ENCODE measurements around the gene FAM78B. TPM values are rescaled to one million over a fixed set of nuclear protein-coding genes. Genes with fewer than 3 reads are reported as not detected.

The FAM78B gene
- total RNA-seq, 2 experiments from 2014 or later: 0.11 TPM; not detected in 1

DNA sequence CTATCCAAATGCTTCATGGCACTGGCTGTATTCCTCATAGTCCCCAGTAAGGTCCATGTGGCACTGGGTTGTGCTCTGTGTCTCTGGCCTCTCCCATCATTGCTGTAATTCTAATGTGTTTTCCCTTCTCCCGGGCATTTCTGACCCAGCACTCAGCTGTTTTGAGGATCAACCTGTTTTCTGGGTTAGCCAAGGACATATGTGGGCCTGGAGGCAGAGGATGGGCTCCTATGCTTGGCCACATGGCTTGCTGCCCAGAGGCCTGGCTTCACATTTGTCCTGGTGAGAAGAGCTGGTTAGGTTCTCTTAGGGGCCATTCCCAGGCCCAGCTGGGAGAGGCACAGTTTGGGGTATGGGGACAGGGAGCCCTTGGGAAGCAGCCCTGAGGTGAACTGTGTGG, 103.1 kb downstream of the FAM78B start:
- intact Hi-C loops (cut with DNase I, micrococcal nuclease): no loop called here
- no peaks in the 10 kb centered on the region for H3K36me3 ChIP-seq (ENCODE audit: insufficient read depth, low read length)
- no peak overlapping the region for H3K4me3 Mint-ChIP-seq

DNA sequence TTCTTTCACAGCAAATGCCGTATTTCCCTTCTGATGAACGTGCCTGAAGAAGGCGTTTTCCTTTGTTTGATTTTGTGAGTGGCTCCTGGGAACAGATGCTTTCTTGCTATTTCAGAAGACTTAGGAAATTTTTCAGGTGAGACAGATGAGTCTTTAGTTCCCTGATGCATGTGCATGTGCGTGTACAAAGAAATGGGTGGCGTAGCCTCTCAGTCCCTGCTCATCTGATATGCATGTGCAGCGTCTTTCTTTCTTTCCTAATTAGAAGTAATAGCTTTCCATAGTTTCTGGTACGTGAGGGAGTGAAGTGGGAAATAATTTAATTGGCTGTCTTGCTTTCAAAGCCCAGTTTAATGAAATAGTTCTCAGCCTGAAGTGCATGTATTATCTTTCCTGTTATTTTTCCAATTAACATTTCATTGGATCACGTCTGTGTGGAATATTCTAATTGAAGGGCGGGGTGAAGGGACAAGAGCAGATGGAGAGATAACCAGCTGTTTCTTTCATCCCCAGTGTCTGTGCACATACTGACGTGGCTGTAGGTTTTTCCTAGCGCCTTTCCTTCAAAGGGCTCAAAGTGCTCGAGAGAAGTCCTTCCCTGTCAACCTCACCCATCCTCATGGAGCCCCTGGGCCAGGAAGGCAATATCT, 104.3 kb downstream of the FAM78B start:
- no peak overlapping the region for H3K27ac Mint-ChIP-seq

More for the DNA sequence above, 103.1 kb downstream of the FAM78B start:
- POLR2A ChIA-PET: no interaction called here
- TF ChIP-seq, protein P1, sequence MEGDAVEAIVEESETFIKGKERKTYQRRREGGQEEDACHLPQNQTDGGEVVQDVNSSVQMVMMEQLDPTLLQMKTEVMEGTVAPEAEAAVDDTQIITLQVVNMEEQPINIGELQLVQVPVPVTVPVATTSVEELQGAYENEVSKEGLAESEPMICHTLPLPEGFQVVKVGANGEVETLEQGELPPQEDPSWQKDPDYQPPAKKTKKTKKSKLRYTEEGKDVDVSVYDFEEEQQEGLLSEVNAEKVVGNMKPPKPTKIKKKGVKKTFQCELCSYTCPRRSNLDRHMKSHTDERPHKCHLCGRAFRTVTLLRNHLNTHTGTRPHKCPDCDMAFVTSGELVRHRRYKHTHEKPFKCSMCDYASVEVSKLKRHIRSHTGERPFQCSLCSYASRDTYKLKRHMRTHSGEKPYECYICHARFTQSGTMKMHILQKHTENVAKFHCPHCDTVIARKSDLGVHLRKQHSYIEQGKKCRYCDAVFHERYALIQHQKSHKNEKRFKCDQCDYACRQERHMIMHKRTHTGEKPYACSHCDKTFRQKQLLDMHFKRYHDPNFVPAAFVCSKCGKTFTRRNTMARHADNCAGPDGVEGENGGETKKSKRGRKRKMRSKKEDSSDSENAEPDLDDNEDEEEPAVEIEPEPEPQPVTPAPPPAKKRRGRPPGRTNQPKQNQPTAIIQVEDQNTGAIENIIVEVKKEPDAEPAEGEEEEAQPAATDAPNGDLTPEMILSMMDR (IDR thresholded peaks at IDR 0.05): no peak
- no peak for DNase-seq
- Histone ChIP-seq H3K9me3 (ENCODE audit: control insufficient read depth in 1 of 2, insufficient read depth in 1 of 2, low read length in 2 of 2) (peaks cover 0 to 8% of the 10 kb centered on the region in 2 experiments), H3K4me3 (ENCODE audit: low read length) (no peak overlapping the region), H3K27me3 (ENCODE audit: control insufficient read depth in 1 of 2, insufficient read depth in 2 of 2, low read length in 2 of 2) (no peaks in the 10 kb centered on the region), H3K4me1 (ENCODE audit: insufficient read depth, low read length) (no peaks in the 10 kb centered on the region), H3K27ac (ENCODE audit: low read depth in 1 of 2, low read length in 2 of 2) (no peak overlapping the region)
- CTCF ChIA-PET: no interaction called here
- Mint-ChIP-seq H3K9me3 (no peaks in the 10 kb centered on the region), H3K27ac (no peak overlapping the region), H3K4me1 (ENCODE audit: low read depth) (no peaks in the 10 kb centered on the region), H3K27me3 (peaks cover 3% of the 10 kb centered on the region), H3K36me3 (ENCODE audit: low read depth) (no peaks in the 10 kb centered on the region)
- no peak for ATAC-seq (ENCODE audit: poor library complexity)

DNA sequence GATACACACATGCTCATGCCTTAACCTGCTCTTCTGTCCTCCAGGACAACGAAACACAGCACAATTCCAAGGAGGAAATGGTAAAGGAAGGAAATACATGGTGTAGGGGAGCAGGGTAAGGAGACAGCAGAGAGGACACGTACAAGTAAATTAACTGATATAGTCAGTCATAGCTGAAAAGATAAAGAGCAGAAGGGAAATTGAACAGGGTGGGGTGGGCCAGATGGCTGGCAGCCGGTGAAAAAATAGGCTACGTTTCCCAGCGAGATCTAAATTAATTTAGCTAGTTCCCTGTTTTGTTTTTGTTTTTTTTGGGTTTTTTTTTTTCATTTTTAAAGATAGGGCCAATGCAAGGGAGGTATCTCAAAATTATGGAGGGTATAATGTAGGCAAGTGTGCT, 109.2 kb downstream of the FAM78B start:
- ChIA-PET POLR2A (no interaction called here), CTCF (no interaction called here)
- peaks cover 44% of the 10 kb centered on the region for H3K27me3 Mint-ChIP-seq
- no peak for ATAC-seq (ENCODE audit: poor library complexity)
- intact Hi-C loops (cut with DNase I, micrococcal nuclease): no loop called here
- no peak overlapping the region for H3K27ac Mint-ChIP-seq
- Histone ChIP-seq H3K4me1 (ENCODE audit: insufficient read depth, low read length) (no peaks in the 10 kb centered on the region), H3K9me3 (ENCODE audit: control insufficient read depth in 1 of 2, insufficient read depth in 1 of 2, low read length in 2 of 2) (peaks cover 0 to 4% of the 10 kb centered on the region in 2 experiments), H3K36me3 (ENCODE audit: insufficient read depth, low read length) (no peaks in the 10 kb centered on the region), H3K27me3 (ENCODE audit: control insufficient read depth in 1 of 2, insufficient read depth in 2 of 2, low read length in 2 of 2) (peaks cover 0 to 2% of the 10 kb centered on the region in 2 experiments), H3K4me3 (ENCODE audit: low read length) (no peak overlapping the region), H3K27ac (ENCODE audit: low read depth in 1 of 2, low read length in 2 of 2) (no peak overlapping the region)
- no peaks in the 10 kb centered on the region for H3K9me3 Mint-ChIP-seq
- no peak overlapping the region for H3K4me3 Mint-ChIP-seq
- no peaks in the 10 kb centered on the region for H3K4me1 Mint-ChIP-seq (ENCODE audit: low read depth)
- TF ChIP-seq, protein P1 (IDR thresholded peaks at IDR 0.05): no peak
- no peak for DNase-seq
- no peaks in the 10 kb centered on the region for H3K36me3 Mint-ChIP-seq (ENCODE audit: low read depth)

More for the DNA sequence above, 104.3 kb downstream of the FAM78B start:
- no peak for DNase-seq
- Histone ChIP-seq H3K4me3 (ENCODE audit: low read length) (no peak overlapping the region), H3K27ac (ENCODE audit: low read depth in 1 of 2, low read length in 2 of 2) (no peak overlapping the region), H3K27me3 (ENCODE audit: control insufficient read depth in 1 of 2, insufficient read depth in 2 of 2, low read length in 2 of 2) (no peaks in the 10 kb centered on the region), H3K36me3 (ENCODE audit: insufficient read depth, low read length) (no peaks in the 10 kb centered on the region), H3K9me3 (ENCODE audit: control insufficient read depth in 1 of 2, insufficient read depth in 1 of 2, low read length in 2 of 2) (peaks cover 0 to 8% of the 10 kb centered on the region in 2 experiments), H3K4me1 (ENCODE audit: insufficient read depth, low read length) (no peaks in the 10 kb centered on the region)
- H3K36me3 Mint-ChIP-seq (ENCODE audit: low read depth): no peaks in the 10 kb centered on the region
- CTCF ChIA-PET: no interaction called here
- POLR2A ChIA-PET: no interaction called here
- no peaks in the 10 kb centered on the region for H3K4me1 Mint-ChIP-seq (ENCODE audit: low read depth)
- H3K9me3 Mint-ChIP-seq: no peaks in the 10 kb centered on the region
- TF ChIP-seq, protein P1 (IDR thresholded peaks at IDR 0.05): no peak
- peaks cover 11% of the 10 kb centered on the region for H3K27me3 Mint-ChIP-seq
- intact Hi-C loops (cut with DNase I, micrococcal nuclease): no loop called here
- ATAC-seq (ENCODE audit: poor library complexity): no peak
- H3K4me3 Mint-ChIP-seq: no peak overlapping the region
